ENCODE data around the gene MEAK7.
"Not testable (repeated sequence)": the region's sequence is repeated elsewhere in the genome, so short reads cannot be mapped to it uniquely, and the experiment has no call there.

Gene MEAK7

DNA sequence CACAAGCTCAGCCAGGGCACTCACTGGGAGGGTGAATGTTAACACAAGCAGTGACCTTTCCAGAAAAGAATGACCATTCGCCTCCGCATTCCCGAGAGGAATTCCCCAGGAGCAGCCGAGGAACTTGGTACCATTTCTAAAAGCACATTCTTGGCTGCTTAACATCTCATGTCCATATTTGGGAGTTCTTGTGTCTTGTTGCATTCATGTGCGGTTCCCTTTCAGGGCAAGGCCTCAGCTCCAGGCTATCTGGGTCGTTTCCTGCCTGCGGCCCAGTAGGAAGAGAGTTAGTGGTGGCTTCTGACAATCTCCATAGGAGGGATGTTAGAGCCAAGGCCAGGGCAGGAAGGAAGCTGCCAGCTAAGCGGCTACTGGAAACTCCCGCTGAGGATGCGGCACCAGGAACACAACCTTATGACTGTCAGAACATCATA lies 27.8 kb upstream of the MEAK7 start:
- H3K4me1 ChIP-seq (ENCODE audit: control insufficient read depth, insufficient read depth, low read length, unreplicated experiment), result peaks cover 22% of the 10 kb centered on the region
- H3K36me3 ChIP-seq (ENCODE audit: insufficient read depth, low read length), result no peaks in the 10 kb centered on the region
- H2AFZ ChIP-seq (ENCODE audit: low read length, unreplicated experiment), result peak overlapping the region; percentile 40
- H3K27ac ChIP-seq (ENCODE audit: low read depth, low read length), result peak overlapping the region; percentile 81
- peak overlapping the region; percentile 4; the same call in 1 of the 2 replicates for H3K4me3 ChIP-seq (ENCODE audit: low read depth, low read length)
- H3K79me2 ChIP-seq (ENCODE audit: control insufficient read depth, insufficient read depth, low read length, unreplicated experiment), result no peaks in the 10 kb centered on the region
- H3K27me3 ChIP-seq (ENCODE audit: insufficient read depth, low read length), result no peaks in the 10 kb centered on the region

DNA sequence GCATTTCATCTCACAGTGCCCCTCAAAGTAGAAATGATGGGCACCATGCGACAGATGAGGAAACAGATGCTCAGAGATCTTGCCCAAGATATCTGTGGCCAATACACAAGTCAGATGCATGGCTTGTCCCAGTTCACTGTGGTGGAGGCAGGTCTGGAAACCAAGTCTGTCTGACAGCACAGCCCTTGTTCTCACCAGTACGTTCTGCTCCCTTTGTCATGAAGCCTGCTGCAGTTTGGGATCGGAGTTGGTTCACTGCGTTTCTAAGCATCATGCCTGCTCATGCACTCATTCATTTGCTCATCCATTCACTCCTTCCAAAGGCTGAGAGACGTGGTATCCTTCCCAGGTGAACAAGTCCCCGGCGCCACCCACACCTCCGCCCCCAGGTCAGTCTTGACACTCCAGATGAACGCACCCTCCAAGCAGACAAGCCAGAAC lies 27.2 kb upstream of the MEAK7 start:
- H3K36me3 ChIP-seq (ENCODE audit: insufficient read depth, low read length), result no peaks in the 10 kb centered on the region
- H3K4me3 ChIP-seq (ENCODE audit: low read depth, low read length), result no peak overlapping the region
- H3K27me3 ChIP-seq (ENCODE audit: insufficient read depth, low read length), result no peaks in the 10 kb centered on the region
- peak overlapping the region; percentile 81 for H3K27ac ChIP-seq (ENCODE audit: low read depth, low read length)
- no peaks in the 10 kb centered on the region for H3K79me2 ChIP-seq (ENCODE audit: control insufficient read depth, insufficient read depth, low read length, unreplicated experiment)
- peak overlapping the region; percentile 40 for H2AFZ ChIP-seq (ENCODE audit: low read length, unreplicated experiment)
- peaks cover 26% of the 10 kb centered on the region for H3K4me1 ChIP-seq (ENCODE audit: control insufficient read depth, insufficient read depth, low read length, unreplicated experiment)

DNA sequence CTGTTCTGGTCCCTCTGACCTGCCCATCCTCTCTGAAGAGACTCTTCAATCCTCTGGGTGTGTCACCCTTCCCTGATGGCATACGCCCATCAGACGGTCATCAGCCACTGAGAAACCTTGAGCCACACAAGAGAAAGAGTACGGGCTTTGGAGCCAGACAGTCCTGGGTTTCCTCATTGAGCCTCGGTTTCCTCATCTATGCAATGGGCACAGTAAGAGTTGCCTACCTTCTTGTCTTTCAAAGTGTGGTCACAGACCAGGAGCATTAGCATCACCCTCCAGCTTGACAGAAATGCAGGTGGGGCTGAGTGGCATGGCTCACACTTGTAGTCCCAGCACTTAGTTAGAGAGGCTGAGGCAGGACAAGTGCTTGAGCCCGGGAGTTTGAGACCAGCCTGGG lies 26.1 kb upstream of the MEAK7 start:
- Histone ChIP-seq H3K4me1 (ENCODE audit: control insufficient read depth, insufficient read depth, low read length, unreplicated experiment) (peaks cover 26% of the 10 kb centered on the region), H3K4me3 (ENCODE audit: low read depth, low read length) (no peak overlapping the region), H2AFZ (ENCODE audit: low read length, unreplicated experiment) (no peak overlapping the region), H3K79me2 (ENCODE audit: control insufficient read depth, insufficient read depth, low read length, unreplicated experiment) (no peaks in the 10 kb centered on the region), H3K27me3 (ENCODE audit: insufficient read depth, low read length) (no peaks in the 10 kb centered on the region), H3K27ac (ENCODE audit: low read depth, low read length) (no peak overlapping the region), H3K36me3 (ENCODE audit: insufficient read depth, low read length) (no peaks in the 10 kb centered on the region)

DNA sequence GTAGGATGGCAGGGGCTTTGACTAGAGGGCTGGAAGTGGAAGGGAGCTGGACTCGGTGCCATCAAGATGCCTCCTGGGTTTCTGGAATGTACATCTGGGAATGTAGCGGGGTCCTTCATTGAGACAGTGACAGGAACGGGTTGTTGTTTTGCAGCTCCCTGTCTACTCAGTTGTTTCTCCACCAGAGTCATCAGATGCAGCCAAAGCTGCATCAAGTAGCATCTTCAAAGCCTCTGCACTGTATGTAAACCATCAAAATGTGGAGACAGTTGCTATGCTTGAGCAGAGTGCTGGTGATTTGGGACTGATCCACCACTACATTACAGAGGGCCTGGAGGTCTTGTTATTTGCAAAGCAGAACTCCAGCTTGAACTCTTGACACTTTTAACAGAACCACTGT lies 25.1 kb upstream of the MEAK7 start:
- no peak overlapping the region for H2AFZ ChIP-seq (ENCODE audit: low read length, unreplicated experiment)
- no peaks in the 10 kb centered on the region for H3K36me3 ChIP-seq (ENCODE audit: insufficient read depth, low read length)
- H3K79me2 ChIP-seq (ENCODE audit: control insufficient read depth, insufficient read depth, low read length, unreplicated experiment), result no peaks in the 10 kb centered on the region
- no peak overlapping the region for H3K27ac ChIP-seq (ENCODE audit: low read depth, low read length)
- no peaks in the 10 kb centered on the region for H3K27me3 ChIP-seq (ENCODE audit: insufficient read depth, low read length)
- peaks cover 26% of the 10 kb centered on the region for H3K4me1 ChIP-seq (ENCODE audit: control insufficient read depth, insufficient read depth, low read length, unreplicated experiment)
- no peak overlapping the region for H3K4me3 ChIP-seq (ENCODE audit: low read depth, low read length)

DNA sequence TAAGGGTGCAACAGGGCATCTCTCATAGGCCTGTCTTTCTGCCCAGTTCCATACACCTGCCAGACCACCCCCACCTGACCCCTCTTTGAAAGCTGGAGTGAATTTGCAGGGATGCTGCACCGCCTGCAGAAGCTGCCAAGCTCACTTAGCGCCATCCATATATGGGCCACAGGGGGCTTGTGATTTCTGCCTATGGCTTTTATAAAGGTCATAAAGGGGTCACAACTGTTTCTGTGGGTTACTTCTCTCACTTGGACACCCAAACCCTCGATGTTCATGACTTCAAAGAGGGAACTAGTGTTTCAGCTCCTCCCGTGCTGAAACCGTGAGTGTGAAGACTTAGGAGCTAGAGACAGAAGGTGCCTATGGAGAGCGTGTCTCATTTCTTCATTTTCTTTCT lies 23.9 kb upstream of the MEAK7 start:
- no peaks in the 10 kb centered on the region for H3K27me3 ChIP-seq (ENCODE audit: insufficient read depth, low read length)
- H3K4me1 ChIP-seq (ENCODE audit: control insufficient read depth, insufficient read depth, low read length, unreplicated experiment), result peaks cover 26% of the 10 kb centered on the region
- no peaks in the 10 kb centered on the region for H3K79me2 ChIP-seq (ENCODE audit: control insufficient read depth, insufficient read depth, low read length, unreplicated experiment)

DNA sequence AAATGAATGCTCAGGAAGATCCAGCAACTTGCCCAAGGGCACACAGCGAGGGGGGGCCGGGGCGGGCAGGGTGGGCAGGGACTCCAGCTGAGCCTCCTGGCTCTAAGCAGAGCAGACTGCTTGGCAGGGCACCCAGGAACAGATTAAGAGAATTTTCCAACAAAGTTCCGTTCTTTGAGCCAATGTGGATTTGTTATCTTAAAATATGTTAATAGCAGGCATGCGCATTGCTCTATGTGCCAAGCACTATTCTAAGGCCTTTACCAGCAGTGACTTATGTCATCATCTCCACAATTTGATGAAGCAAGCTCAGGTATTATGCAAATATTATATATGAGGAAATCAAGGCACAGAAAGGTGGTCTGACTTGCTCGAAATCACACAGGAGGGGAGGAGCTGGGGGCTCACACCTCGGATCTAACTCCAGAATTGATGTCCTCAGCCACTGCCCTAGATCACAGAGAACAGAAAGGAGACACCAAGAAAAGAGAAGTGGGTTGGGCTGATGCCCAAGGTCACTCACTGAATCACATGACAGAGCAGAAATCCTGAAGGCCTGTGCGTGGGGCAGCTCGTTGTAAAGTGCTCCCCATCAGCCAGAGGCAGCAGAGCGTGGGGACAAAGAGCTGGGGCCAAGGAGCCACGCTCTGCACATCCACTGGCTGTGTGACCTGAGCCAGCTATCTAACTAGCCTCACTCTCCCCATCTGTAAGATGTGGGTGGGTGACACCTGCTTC lies 23.2 kb upstream of the MEAK7 start:
- H3K4me3 ChIP-seq (ENCODE audit: low read depth, low read length), result no peak overlapping the region
- peaks cover 20% of the 10 kb centered on the region for H3K4me1 ChIP-seq (ENCODE audit: control insufficient read depth, insufficient read depth, low read length, unreplicated experiment)
- no peak overlapping the region for H3K27ac ChIP-seq (ENCODE audit: low read depth, low read length)
- H3K79me2 ChIP-seq (ENCODE audit: control insufficient read depth, insufficient read depth, low read length, unreplicated experiment), result no peaks in the 10 kb centered on the region
- peak overlapping the region; percentile 65 for H2AFZ ChIP-seq (ENCODE audit: low read length, unreplicated experiment)
- no peaks in the 10 kb centered on the region for H3K27me3 ChIP-seq (ENCODE audit: insufficient read depth, low read length)
- H3K36me3 ChIP-seq (ENCODE audit: insufficient read depth, low read length), result no peaks in the 10 kb centered on the region

More for the DNA sequence above, 23.9 kb upstream of the MEAK7 start:
- Histone ChIP-seq H2AFZ (ENCODE audit: low read length, unreplicated experiment) (no peak overlapping the region), H3K27ac (ENCODE audit: low read depth, low read length) (no peak overlapping the region), H3K4me3 (ENCODE audit: low read depth, low read length) (no peak overlapping the region), H3K36me3 (ENCODE audit: insufficient read depth, low read length) (no peaks in the 10 kb centered on the region)

DNA sequence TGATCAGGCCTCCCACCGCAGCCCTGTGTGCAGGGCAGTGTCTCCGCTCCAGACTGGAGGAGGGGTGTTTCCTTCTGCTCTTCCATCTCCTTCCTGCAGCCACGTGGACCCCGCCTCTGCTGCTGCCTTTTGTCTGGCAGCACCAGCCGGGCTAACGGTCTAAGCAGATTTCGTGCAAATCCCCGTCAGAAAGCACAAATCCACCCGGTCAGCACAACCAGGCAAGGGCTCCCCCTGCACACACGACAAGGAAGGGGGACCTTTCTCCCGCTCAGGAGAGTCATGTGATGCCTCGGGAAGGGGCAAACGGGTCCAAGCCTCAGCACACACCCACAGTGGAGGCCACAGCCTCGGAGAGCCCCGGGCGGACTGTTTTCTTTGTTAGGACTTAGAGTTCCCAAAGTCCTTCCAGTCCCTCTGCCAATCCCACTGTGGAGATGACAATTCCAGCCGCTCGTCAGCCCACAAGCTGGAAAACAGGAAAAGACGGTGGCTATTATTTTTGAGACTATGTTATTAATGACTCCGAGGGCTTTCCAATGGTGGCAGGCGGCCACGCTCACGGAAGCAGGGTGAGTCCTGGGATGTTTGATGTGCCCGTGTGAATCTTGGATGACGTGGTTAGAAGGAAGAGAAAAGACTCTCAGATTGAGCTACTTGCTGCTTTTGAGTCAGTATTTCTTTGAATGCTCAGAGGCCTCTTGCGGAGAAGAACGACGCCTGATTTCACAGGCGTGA lies 22.5 kb upstream of the MEAK7 start:
- H3K27me3 ChIP-seq (ENCODE audit: insufficient read depth, low read length), result no peaks in the 10 kb centered on the region
- peaks cover 13% of the 10 kb centered on the region for H3K4me1 ChIP-seq (ENCODE audit: control insufficient read depth, insufficient read depth, low read length, unreplicated experiment)
- no peaks in the 10 kb centered on the region for H3K36me3 ChIP-seq (ENCODE audit: insufficient read depth, low read length)
- no peaks in the 10 kb centered on the region for H3K79me2 ChIP-seq (ENCODE audit: control insufficient read depth, insufficient read depth, low read length, unreplicated experiment)
- no peak overlapping the region for H3K27ac ChIP-seq (ENCODE audit: low read depth, low read length)
- H2AFZ ChIP-seq (ENCODE audit: low read length, unreplicated experiment), result peak overlapping the region; percentile 65
- no peak overlapping the region for H3K4me3 ChIP-seq (ENCODE audit: low read depth, low read length)

DNA sequence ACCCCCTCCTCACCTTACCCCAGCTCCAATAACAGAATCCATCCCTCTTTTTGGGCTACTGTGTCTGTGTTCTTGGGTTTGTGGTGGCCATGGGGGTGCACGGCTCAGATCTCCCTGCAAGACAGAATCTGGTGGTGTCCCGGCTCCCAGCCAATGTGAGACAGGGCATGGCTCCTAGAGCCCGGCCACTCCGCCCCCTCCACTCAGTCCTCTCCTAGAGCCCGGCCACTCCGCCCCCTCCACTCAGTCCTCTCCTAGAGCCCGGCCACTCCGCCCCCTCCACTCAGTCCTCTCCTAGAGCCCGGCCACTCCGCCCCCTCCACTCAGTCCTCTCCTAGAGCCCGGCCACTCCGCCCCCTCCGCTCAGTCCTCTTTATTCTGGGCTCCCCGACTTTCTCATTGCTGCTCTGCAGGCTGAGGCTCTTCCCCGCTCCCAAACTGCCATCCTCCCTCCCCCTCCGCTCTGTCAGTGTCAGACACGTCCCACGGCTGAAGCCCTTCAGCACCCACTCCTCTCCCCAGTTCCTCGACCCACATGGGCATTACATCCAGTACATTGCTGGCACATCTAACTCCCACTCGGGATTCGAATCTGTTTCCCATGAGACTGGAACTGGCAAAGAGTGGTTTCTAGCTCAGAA lies 20.6 kb upstream of the MEAK7 start:
- H3K27me3 ChIP-seq (ENCODE audit: insufficient read depth, low read length); H3K36me3 ChIP-seq (ENCODE audit: insufficient read depth, low read length); H3K4me1 ChIP-seq (ENCODE audit: control insufficient read depth, insufficient read depth, low read length, unreplicated experiment); H3K79me2 ChIP-seq (ENCODE audit: control insufficient read depth, insufficient read depth, low read length, unreplicated experiment); H2AFZ ChIP-seq (ENCODE audit: low read length, unreplicated experiment); H3K4me3 ChIP-seq (ENCODE audit: low read depth, low read length); H3K27ac ChIP-seq (ENCODE audit: low read depth, low read length): not testable (repeated sequence)

DNA sequence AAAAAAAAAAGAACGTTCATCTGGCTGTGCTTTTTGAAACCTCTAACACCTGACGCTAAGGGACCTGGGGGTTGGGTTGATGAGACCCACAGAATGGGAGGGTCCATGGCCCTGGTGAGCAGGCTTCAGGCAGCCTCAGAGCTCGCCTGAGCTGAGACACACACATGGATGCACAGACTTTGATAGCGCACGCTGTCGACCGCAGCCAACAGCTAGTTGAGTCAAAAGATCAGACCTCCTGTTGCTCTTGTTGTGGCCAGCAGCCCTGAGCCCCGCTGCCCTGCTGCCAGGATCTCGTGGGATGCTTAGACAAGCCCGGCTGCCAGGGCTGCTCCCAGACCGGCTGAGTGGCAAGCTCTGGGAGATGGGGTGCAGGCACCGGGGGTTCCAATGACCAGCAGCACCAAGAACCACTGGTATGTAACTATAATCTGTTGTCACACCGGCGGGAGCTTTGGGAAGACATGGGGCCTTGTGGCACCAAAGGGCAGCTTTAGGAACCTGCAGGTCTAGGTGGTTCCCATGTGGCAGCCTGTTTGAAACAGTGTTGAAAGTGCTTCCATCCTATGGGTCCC lies 20.0 kb upstream of the MEAK7 start:
- Histone ChIP-seq H3K27me3 (ENCODE audit: insufficient read depth, low read length) (no peaks in the 10 kb centered on the region), H3K4me1 (ENCODE audit: control insufficient read depth, insufficient read depth, low read length, unreplicated experiment) (peaks cover 6% of the 10 kb centered on the region), H2AFZ (ENCODE audit: low read length, unreplicated experiment) (no peak overlapping the region), H3K79me2 (ENCODE audit: control insufficient read depth, insufficient read depth, low read length, unreplicated experiment) (no peaks in the 10 kb centered on the region), H3K4me3 (ENCODE audit: low read depth, low read length) (no peak overlapping the region), H3K27ac (ENCODE audit: low read depth, low read length) (no peak overlapping the region), H3K36me3 (ENCODE audit: insufficient read depth, low read length) (no peaks in the 10 kb centered on the region)

DNA sequence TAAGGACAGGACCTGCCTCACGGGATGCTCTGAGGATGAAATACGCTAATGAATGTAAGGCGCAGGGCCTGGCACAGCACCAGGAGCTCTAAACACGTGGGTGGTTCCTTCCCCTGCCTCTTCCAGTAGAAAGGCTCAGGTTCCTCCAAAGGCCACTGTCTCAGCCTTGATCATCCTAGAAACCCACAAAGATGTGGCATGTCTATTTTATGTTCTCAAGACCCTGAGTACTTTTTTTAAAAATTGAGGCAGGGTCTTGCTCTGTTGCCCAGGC lies 17.0 kb upstream of the MEAK7 start:
- Histone ChIP-seq H3K79me2 (ENCODE audit: control insufficient read depth, insufficient read depth, low read length, unreplicated experiment) (no peaks in the 10 kb centered on the region), H3K4me1 (ENCODE audit: control insufficient read depth, insufficient read depth, low read length, unreplicated experiment) (peaks cover 5% of the 10 kb centered on the region), H2AFZ (ENCODE audit: low read length, unreplicated experiment) (no peak overlapping the region), H3K36me3 (ENCODE audit: insufficient read depth, low read length) (no peaks in the 10 kb centered on the region), H3K27ac (ENCODE audit: low read depth, low read length) (no peak overlapping the region), H3K27me3 (ENCODE audit: insufficient read depth, low read length) (no peaks in the 10 kb centered on the region), H3K4me3 (ENCODE audit: low read depth, low read length) (no peak overlapping the region)
